T-helper 1 cell treated with Interleukin-12 subunit alpha and Interleukin-12 subunit beta and Interleukin-4 antibody, amounts not matched to agents 30 ng/mL and 1 ng/mL, for 36 hours (primary cell): Measurements from ENCODE around the gene TACO1. TPM values are rescaled to one million over a fixed set of nuclear protein-coding genes. Genes with fewer than 3 reads are reported as not detected.

Experiments used
- intact Hi-C: fragments of 100-400 bp; cut with micrococcal nuclease; formaldehyde crosslinking; loops from one replicate; pipeline ENCODE4 v1.15.1; 2024
- total RNA-seq: library from RNA; stranded (reverse); gene quantifications from 2 replicates; pipeline ENCODE4 v1.2.3, GENCODE V29; 2022

TACO1 gene
- total RNA-seq, 1 donor from 2014 or later, result 27.5 TPM

DNA sequence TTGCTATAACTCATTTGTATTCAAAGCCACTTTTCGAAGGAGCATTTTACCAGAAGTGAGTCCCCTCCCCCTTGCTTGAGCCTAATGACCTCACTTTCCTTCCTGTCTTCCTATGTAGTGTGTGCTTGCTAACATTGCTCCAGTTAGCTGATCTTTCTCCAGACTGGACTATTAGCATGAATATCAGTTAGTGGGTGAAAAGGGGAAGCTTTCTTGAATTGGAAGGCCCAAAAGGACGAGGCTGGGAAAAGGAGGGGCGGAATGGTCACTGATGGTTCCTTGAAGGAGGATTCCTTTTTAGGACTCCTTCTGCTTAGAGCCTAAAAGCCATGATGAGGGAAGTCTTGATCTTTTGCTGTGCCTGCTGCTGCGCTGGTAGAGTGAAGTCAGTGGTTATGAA, 33.5 kb downstream of the TACO1 start:
- intact Hi-C loops, result loop anchor here (1.0 kb wide), 1 partner anchor 12 kb away; the partner anchor contains the start of gene MAP3K3

GRCh38 chr17:63634816-63635215, 34.1 kb downstream of the TACO1 start:
- intact Hi-C loops, result loop anchor here (1.0 kb wide), 1 partner anchor 13 kb away; the partner anchor contains the start of gene MAP3K3

GRCh38 chr17:63635290-63635689, 34.6 kb downstream of the TACO1 start:
- intact Hi-C loops, result no loop called here

- intact Hi-C loops, result no loop called here
Measured at GRCh38 chr17:63635787-63636186, 35.1 kb downstream of the TACO1 start.

- intact Hi-C loops, result no loop called here
Measured at GRCh38 chr17:63639125-63639524, 38.4 kb downstream of the TACO1 start.

DNA sequence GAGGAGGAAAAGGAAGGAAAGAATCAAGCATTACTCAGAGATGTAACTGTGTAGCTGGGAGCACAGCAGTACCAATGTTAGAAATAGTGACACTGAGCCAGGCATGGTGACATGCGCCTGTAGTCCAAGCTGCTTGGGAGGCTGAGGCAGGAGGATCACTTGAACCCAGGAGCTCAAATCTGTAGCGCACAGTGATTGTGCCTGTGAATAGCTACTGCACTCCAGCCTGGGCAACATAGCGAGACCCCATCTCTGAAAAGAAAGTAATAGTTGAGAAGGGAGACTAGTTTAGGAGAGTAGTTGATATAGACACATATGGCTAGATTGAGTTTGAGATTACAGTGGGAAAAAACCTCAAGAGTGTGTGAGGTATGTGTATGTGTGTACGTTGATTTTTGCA, 39.3 kb downstream of the TACO1 start:
- intact Hi-C loops, result no loop called here

DNA sequence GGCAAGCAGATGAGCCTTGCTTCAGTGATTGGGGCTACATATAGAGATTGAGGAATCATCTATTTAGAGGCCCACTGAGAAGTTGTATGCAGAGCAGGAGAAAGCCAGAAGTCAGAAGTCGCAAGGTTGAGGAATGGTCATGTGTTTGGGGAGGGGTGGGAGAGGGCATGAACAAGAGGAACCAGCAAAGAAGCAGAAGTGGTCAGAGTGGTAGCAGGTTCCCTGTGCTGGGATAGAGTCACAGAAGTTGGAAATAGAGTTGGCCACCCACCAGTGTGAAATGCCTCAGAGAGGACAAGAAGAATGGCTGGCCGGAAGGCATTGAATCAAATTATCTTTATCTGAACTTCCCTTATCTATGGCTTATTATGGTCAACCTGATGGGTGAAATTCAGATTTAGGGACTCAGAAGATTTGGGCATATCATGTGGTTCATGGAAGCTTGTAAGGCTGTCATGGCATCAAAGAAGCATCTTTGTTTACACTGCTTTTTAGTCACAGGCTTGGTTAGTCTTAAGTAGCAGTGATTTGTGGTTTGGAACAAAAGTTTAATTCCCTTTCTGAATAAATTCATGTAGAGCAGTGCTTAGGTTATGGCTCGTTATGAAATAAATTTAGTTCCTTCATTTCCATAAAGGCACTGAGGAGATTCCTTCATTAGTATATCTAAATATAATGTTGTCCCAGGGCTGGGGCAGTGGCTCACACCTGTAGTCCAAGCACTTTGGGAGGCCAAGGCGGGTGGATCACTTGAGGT, 41.2 kb downstream of the TACO1 start:
- intact Hi-C loops, result no loop called here

DNA sequence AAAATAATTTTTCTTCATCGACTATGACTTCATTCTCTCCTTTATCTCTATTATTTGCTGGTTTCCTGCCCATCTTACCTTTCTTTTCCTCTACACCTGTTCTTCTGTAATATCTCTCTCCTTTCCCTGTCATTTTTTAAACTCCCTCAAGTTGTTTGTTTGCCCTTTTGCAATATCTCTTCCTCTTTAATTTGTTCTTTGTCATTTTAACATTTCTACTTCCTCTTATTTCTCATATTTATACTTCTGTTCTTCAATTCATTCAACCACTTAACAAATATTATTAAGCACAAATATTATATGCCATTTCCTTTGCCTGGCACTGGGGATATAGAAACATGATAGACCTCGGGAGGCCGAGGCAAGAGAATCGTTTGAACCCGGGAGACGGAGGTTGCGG, 44.2 kb downstream of the TACO1 start:
- intact Hi-C loops, result no loop called here

DNA sequence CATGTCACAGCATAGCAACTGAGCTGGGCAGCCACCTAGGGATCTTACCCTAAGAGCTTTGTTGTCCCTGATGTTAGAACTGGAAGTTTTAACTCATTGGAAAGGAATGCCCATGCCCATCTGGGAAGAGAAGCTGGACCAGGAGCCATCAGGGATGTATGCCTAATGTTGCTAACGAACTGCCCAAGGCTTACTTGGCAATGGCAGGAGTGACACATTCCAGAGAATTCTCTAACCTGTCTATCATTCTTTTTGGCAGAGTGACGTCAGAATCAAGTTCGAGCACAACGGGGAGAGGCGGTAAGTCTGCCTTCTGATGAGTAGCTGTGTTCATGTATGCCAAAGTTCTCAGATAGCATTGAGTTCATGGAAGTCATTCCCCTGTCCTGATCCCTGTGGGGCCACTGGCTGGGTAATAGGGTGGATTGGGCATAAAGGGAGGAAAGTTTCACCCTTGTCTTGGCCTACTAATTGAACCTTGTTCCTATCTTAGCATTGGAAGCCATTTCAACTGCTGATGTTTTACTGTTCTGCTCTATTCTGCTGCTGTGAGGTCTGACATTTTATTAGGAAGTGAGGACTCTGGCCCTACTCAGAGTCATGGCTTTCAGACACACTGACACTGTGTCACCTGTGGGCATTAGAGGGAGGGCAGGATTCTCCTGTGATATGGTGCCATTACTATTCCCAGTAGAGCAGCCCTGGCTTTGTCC, 45.2 kb downstream of the TACO1 start:
- intact Hi-C loops, result no loop called here

DNA sequence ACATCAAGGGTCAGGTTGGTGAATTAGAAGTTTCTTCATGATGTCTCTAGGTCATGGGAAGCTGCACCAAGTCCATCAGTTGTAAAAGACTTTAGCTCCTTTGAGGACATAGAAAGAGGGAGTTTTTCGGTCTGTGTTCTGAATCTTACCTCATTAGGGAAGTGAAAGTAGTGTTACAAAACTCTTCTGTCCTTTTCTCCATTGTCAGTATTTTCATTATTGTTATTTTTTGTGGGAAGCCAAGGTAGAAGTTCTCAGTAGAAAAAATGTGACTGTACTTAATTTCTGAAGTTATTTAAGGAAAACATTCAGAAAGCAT, 45.8 kb downstream of the TACO1 start:
- intact Hi-C loops, result no loop called here

- intact Hi-C loops, result no loop called here
Measured at GRCh38 chr17:63647065-63647725, 46.5 kb downstream of the TACO1 start.

DNA sequence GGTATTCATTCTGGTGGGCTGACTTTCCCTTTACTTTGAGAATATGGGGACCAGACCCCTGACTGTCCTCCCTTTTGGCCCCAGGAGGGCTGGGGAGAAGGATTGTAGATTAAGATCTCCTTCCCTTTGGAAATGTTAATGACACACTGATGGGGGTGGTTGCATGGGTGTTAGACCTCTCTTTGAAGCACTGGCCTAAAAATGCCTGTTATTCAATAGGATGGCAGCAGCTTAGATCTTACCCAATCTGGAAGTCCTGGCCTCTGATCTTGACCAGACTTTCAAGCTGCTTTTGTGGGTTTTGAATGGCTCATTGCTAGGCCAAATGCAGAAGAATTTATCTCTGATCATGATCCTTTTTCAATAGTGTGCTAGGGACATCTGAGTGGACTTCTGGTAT, 47.2 kb downstream of the TACO1 start:
- intact Hi-C loops, result no loop called here

DNA sequence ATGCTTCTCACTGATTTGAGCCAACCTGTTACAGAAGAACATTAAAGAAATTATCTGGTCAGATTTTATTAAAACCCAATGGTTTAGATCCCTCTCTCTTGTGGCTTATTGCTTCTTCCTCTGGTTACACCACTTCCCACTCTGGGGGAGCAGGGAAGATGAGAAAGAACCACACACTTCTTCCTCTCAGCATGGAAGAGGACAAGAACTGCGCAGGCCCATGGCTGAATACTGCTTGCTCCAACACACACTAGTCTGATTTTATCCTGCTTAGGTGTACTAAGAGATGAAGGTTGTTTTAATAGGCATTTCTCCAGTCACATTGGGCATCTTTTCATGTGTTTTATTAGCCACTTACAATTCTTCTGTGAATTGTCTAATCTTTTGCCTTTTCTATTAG, 49.1 kb downstream of the TACO1 start:
- intact Hi-C loops, result no loop called here

DNA sequence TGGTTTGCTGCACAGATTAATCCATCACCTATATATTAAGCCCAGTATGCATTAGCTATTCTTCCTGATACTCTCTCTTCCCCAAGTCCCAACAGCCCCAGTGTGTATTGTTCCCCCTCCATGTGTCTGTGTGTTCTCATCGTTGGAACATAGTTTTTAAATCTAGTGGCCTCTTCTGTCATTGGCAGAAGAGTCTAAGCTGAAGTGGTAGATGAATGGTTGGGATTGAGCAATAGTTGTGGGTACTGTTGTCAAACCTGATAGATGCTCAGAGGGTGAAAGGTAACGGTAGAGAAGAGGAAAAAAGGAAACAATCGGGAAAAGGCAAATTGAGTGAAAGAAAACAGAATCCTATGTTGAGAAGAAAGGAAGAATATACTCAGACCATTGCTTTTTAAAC, 51.4 kb downstream of the TACO1 start:
- intact Hi-C loops, result no loop called here

DNA sequence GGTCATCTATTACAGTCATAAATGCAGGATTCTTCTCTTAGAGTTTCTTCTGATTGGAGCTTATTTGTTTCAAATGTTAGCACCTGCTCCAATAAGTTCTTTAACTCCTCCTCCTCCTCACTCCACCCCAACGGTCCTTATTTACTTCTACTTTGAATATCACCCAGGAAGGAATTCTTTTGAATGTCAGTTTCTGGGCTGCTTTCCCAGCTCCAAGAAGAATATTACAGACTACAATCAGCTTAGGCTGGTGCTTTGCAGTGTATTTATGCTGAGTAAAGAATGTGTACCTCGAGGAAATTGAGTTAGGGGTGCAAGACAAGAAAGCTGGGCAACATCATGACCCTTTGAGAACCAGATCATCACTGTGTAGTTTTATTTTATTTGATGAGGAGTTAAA, 52.4 kb downstream of the TACO1 start:
- intact Hi-C loops, result no loop called here

DNA sequence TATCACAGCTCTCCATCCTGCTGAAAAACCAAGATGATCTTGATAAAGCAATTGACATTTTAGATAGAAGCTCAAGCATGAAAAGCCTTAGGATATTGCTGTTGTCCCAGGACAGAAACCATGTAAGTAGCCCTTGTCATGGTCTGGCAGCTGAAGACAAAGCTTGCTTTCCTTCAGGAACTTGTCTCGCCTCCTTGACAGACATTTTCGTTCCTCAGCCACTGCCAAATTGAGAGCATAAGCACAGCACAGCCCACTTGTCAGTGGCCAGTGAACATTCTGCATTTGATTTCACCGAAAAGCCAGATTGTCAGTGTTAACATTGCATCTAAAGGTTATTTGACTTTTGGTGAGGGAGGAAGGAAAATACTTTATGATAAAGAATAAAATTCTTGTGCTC, 57.1 kb downstream of the TACO1 start:
- intact Hi-C loops, result no loop called here

Other genes starting within 250 kb of the TACO1 start
- 13.1 and 15.4 TPM in 2 replicates for gene CYB561, start 154.6 kb upstream of the TACO1 start, total RNA-seq
- gene ACE, start 123.8 kb upstream of the TACO1 start, total RNA-seq, result 10.3 and 16.0 TPM in 2 replicates
- gene KCNH6, start 77.5 kb upstream of the TACO1 start, total RNA-seq, result not detected in 2 replicates
- 128 and 133 TPM in 2 replicates for gene DCAF7, start 50.4 kb upstream of the TACO1 start, total RNA-seq
- 42.7 and 43.5 TPM in 2 replicates for gene MAP3K3, start 21.5 kb downstream of the TACO1 start, total RNA-seq
- 637 and 645 TPM in 2 replicates for gene LIMD2, start 99.2 kb downstream of the TACO1 start, total RNA-seq
- gene STRADA, start 140.9 kb downstream of the TACO1 start, total RNA-seq, result 55.6 and 60.6 TPM in 2 replicates
- 67.0 and 71.2 TPM in 2 replicates for gene CCDC47, start 172.7 kb downstream of the TACO1 start, total RNA-seq
- gene DDX42, start 173.3 kb downstream of the TACO1 start, total RNA-seq, result 132 and 135 TPM in 2 replicates
- 165 and 169 TPM in 2 replicates for gene PSMC5, start 226.5 kb downstream of the TACO1 start, total RNA-seq
- 57.7 and 64.8 TPM in 2 replicates for gene FTSJ3, start 226.8 kb downstream of the TACO1 start, total RNA-seq
- gene SMARCD2, start 241.8 kb downstream of the TACO1 start, total RNA-seq, result 137 and 143 TPM in 2 replicates